Erythroblast (primary cell): ENCODE measurements around the gene GPRASP3.
"Not testable (repeated sequence)": the region's sequence is repeated elsewhere in the genome, so short reads cannot be mapped to it uniquely, and the experiment has no call there.

Experiments used
- GATA1 ChIP-seq: IDR thresholded peaks from 2 replicates; pipeline ENCODE4 v1.6.1; 2011; ENCODE audit warnings: low read depth, mild to moderate bottlenecking, control low read depth, low read length, moderate library complexity
- POLR2A ChIP-seq: IDR thresholded peaks from 2 replicates; pipeline ENCODE4 v1.6.1; 2011; ENCODE audit warnings: mild to moderate bottlenecking, low read length

GRCh38 chrX:102721169-102721506 lies 595 bp downstream of the GPRASP3 start:
- TF ChIP-seq POLR2A, GATA1: not testable (repeated sequence)
